ENCODE data around the gene CEBPE.

- TF ChIP-seq CTCF (IDR thresholded peaks at IDR 0.05; ENCODE audit: low read length) (no peak), EZH2 (IDR thresholded peaks at IDR 0.05; ENCODE audit: borderline replicate concordance, low read length) (no peak)
These were observed 47.7 kb downstream of the CEBPE start for GRCh38 chr14:23071244-23071920.

All from OCI-LY1 (cell line).